SKM-1 (cell line): Measurements from ENCODE around the gene MED26.
"Not testable (repeated sequence)": the region's sequence is repeated elsewhere in the genome, so short reads cannot be mapped to it uniquely, and the experiment has no call there.

Experiments
- DNase-seq: peaks from one replicate; lab custom pipeline; 2025; ENCODE audit not compliant: unreplicated experiment; lab: John Stamatoyannopoulos, UW

MED26 gene

GRCh38 chr19:16543734-16544133 is 84.3 kb downstream of the MED26 start:
- not testable (repeated sequence) for DNase-seq

- DNase-seq, result no peak
These were observed 85.0 kb downstream of the MED26 start for GRCh38 chr19:16542910-16543472.

- DNase-seq, result peak; percentile 91
These were observed 85.7 kb downstream of the MED26 start, which contains the start of gene CHERP for GRCh38 chr19:16542045-16542909. TSS of gene CHERP (minus strand) at chr19:16542437. CDS start at chr19:16542378, 59 bp downstream.

DNA sequence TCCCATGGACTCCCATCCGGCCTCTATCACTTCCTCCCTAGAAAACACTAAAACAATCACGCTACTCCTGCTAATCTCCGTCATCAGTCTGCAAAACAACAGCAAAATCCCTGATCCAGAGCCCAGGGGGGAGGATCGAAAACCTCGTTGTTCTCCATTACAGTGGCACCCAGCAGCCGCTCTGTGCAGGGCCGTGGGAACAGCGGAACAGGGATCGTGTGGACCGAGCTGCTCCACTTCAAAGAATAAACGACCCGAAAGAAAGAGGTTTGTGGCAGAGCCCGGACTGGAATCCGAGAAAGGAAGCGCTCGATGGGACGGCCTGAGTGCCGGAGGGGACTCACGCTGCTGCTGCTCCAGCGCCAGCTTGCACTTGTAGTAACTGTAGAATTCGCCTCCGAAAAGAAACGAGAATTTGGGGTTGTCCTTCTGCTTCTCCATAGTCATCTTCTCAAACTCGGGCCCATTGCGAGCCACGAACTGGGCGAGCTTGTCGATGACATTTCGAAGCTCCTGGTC is 86.4 kb downstream of the MED26 start:
- DNase-seq, result no peak

DNA sequence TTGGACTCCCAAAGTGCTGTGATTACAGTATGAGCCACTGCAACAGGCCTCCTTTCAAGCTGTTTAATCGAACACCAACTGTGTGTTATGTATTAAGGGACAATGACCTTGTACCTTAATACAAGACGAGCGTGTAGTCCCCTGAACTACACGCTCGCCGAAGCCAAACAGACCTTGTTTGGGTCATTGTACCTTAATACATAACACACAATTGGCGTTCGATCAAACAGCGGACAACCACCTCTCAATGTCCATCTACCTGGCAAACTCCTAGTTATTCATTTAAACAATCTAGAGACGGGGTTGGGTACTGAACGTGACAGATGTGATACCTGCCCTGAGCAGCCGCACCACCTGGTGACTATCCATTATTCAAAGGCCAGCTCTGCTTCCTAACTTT is 87.1 kb downstream of the MED26 start:
- no peak for DNase-seq

GRCh38 chr19:16537111-16537510 is 90.9 kb downstream of the MED26 start:
- DNase-seq, result no peak

- DNase-seq, result no peak
These were observed 91.9 kb downstream of the MED26 start for GRCh38 chr19:16536130-16536529.

GRCh38 chr19:16535381-16535780 is 92.6 kb downstream of the MED26 start:
- no peak for DNase-seq

- DNase-seq, result no peak
These were observed 95.4 kb downstream of the MED26 start for GRCh38 chr19:16532440-16533234.

DNA sequence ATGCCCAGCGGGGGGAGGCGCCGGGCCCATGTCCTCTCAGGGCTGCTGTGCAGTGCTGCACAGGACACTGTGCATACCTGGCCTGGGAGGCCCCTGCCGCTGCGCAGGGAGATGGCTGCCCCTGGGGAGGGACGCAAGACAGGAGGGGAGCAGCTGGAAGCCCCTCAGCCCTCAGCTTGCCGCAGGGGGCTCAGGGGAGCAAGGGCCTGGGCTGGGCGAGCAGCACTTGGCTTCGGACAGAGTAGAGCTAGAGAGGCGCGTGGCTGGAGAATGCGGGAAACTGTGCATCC is 96.7 kb downstream of the MED26 start:
- no peak for DNase-seq

- no peak for DNase-seq
These were observed 97.2 kb downstream of the MED26 start for GRCh38 chr19:16530540-16531379.

GRCh38 chr19:16529466-16530144 is 98.4 kb downstream of the MED26 start:
- no peak for DNase-seq

DNA sequence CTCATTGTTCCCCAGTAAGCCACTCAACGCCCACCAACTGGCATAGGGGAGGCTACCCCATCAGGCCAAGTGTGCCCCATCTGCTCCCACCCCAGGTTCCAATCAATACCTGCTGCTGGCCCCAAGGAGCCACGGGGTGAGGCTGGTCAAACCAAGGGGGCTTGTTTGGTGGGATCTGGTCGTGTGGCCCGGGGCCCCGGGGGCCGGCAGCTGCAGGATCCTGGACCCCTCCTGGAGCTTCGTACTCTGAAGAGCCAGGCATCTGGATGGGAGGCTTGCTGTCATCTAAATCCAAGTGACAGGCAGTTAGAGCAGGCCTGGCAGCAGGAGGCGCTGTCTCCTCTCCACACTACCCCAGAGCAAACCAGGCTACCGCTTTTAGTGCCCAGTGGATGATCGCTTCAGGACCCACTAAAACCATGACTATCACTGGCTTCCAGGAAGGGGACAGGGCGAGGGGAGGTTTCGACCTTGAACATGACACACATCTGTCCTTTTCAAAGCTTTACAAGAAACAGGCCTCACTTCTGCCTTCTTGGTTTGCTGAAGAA is 100.0 kb downstream of the MED26 start:
- peak; percentile 18 for DNase-seq

DNA sequence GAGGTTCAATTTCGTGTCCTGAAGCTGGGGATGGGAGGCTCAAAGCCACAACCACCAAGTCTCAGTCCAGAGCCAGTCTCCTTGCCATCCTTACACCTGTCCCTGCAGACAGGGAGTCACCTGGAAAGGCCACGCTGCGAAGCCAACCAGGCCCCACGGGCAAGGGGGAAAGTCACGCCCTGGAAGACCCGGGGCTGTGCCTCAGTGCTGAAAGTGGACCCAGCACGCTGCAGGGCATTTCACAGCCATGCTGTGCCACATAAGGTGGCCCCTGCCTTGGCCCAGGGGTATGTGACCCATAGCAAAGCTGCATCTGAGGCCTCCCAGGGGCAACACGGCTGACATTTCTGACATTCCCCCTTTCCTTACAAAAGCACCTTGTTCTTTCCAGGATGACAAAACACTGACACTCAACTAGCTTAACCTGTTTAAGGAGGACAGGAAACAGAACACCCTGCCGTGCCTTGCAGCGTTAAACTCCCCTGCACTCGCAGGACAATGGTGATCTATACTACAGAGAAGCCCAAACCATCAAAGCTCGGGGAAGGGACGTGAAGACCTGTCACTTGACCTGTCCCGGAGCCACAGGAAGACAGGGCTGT is 100.6 kb downstream of the MED26 start:
- DNase-seq, result no peak

DNA sequence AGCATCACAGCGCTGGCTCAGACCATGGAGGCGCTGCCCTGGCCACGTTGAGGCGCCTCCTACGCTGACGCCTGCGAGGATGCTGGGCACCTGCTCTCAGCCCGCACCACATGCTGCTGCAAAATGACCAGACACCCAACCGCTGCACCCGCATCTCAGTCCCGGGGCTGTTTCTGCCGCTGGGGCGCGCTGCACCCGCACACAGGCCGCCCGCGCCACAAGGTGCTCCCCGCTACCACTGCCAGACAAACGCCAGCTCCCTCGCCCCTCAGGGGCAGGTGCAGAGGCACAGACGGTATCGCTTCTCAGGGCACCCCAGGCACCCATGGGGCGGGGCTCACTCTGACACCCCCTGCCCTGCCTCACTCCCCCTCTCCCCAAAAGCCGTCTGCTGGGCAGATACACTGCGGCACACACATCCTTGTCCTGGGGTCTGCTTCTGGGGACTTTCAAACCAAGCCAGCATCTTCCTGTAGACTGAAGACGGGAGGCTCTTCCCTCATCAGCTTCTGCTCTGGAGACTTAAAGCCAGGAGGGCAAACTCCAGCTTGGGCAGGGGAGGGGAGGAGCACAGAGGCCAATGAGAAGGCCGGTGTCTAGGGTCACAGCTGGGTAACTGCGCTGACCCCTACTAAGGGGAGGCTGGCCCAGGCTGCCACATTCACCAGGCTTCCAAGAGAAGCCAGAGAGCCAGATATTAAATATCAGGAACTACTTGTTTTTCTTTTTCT is 102.1 kb downstream of the MED26 start:
- no peak for DNase-seq

GRCh38 chr19:16524991-16525734 is 102.8 kb downstream of the MED26 start:
- no peak for DNase-seq
